GM10248 (cell line): ENCODE measurements around the gene DSCAML1.

Experiments used
- CTCF ChIA-PET: fragments of 300-600 bp; sonication (Branson Sonifier 250); formaldehyde crosslinking; extraction: SDS; loops from one replicate; lab custom pipeline; 2021; ENCODE audit warnings: antibody characterized with exemption; lab: Yijun Ruan, JAX
- POLR2A ChIA-PET: fragments of 350-650 bp; sonication (Branson Sonifier 250); formaldehyde crosslinking; extraction: SDS; loops from one replicate; lab custom pipeline; 2020; ENCODE audit warnings: antibody characterized with exemption; lab: Yijun Ruan, JAX
- DNase-seq: peaks from one replicate; pipeline ENCODE4 v3.0.0; 2012; ENCODE audit errors: extremely low spot score
- TF ChIP-seq, protein P1 (sequence below): IDR thresholded peaks from 2 replicates; pipeline ENCODE4 v1.5.1; 2012; ENCODE audit warnings: mild to moderate bottlenecking, low read depth; ENCODE audit errors: extremely low read depth, missing control alignments, control extremely low read depth

Gene DSCAML1

DNA sequence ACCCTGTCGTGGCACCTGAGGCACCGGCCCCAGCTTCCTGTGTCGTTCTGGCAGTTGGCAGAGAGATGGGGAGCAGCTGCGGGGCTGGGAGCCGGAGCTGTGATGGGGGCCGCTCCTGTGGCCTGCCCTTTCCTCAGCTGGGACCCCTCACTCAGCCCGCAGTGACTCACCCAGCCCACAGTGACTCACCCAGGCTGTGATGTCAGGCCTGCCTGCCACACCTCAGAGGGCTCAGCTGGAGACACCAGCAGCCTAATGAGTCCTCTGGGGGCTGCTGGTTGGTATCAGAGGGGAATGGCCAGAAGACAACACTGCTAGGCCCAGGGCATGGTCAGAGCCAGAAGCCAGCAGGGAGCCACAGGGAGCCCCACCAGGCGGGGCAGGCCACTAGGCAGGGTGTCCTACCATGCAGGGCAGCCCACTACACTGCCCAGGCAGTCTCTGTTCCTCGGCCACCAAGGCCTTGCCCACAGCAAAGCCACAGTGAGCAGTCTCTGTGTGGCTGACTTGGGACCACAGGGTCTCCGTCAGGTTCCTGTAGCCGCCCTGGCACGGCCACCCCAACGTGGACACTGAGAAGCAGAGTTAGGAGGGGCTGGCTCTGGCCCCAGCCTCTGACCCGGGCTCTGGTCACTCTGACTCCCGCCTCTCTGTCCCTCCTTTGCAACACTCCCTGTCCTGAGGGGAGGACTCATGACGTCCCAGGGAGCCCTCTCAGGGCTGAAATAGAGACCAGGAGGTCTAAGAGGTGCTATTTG, 31.8 kb upstream of the DSCAML1 start:
- ChIA-PET POLR2A (no interaction called here), CTCF (interaction anchor here (1.1 to 15.1 kb wide), 8 partner anchors 12 to 403 kb away, joined by 3 to 344 read pairs (median 10); partner anchors contain the start of gene DSCAML1)
- peak; percentile 76 for DNase-seq
- TF ChIP-seq, protein P1, sequence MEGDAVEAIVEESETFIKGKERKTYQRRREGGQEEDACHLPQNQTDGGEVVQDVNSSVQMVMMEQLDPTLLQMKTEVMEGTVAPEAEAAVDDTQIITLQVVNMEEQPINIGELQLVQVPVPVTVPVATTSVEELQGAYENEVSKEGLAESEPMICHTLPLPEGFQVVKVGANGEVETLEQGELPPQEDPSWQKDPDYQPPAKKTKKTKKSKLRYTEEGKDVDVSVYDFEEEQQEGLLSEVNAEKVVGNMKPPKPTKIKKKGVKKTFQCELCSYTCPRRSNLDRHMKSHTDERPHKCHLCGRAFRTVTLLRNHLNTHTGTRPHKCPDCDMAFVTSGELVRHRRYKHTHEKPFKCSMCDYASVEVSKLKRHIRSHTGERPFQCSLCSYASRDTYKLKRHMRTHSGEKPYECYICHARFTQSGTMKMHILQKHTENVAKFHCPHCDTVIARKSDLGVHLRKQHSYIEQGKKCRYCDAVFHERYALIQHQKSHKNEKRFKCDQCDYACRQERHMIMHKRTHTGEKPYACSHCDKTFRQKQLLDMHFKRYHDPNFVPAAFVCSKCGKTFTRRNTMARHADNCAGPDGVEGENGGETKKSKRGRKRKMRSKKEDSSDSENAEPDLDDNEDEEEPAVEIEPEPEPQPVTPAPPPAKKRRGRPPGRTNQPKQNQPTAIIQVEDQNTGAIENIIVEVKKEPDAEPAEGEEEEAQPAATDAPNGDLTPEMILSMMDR = no peak

DNA sequence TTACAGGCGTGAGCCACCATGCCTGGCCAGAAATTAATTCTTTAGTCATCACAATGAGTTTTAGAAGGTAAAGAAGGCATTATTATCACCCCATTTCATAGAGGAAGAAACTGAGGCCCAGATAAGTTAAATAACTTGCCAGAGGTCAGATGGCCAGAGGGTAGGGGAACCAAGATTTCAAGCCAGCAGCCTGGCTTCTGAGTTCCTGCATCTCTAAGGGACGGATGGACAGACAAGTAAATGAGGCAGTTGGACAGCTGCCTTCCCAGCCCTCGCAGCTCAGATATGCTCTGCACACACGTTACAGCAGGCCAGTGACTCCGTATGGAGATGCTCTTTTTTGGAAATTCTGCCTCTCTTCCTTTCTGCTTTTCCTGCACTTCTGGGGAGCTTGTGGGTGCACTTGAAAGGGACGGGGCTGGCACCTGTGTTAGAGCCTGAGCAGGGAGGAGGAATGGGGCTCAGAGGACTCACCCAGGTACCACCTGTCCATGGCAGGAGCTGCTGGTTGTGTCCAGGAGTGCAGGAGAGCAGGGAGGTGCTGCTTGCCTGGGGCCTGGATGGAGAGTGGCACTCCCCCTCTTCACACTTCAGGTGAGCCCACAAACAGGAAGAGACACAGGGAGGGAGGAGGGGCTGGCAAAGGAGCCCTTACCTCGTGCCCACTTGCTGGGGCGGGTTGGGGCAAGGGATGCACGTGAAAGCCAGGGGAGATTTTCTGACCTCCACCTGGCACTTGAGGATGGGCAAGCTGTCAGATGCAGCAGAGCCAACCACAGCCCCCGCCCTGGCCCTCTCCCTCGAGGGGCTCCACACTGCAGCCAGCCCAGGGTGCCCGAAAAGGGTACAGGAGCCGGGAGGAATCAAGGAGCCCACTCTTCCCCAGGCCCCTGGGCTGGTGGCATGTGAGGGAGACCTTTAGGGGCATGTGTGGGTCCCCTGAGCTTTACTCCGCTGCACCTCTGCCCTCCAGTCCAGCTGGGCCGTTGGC, 30.8 kb upstream of the DSCAML1 start:
- no peak for DNase-seq
- ChIA-PET CTCF (interaction anchor here (0.8 to 15.1 kb wide), 8 partner anchors 11 to 402 kb away, joined by 3 to 344 read pairs (median 10); partner anchors contain the start of gene DSCAML1), POLR2A (no interaction called here)
- TF ChIP-seq, protein P1 = no peak

DNA sequence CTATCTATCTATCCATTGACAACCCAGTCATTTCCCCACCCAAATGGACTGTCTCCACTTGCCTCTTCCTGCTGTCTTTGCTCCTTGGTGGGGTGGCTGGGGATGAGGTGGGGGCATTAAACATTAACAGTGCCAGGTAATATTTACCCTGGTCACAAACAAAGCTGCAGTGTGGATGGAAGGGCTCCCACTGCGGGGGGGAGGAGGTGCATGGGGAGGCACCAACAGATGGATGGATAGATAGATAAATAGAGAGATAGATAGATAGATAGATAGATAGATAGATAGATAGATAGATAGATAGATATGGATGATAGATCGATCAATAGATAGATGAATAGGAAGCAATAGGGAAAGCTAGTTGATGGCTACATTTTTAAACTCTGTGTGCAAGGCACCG, 29.8 kb upstream of the DSCAML1 start:
- CTCF ChIA-PET = interaction anchor here (1.7 to 15.1 kb wide), 5 partner anchors 10 to 226 kb away, joined by 5 to 344 read pairs (median 21); partner anchors contain the start of gene DSCAML1

DNA sequence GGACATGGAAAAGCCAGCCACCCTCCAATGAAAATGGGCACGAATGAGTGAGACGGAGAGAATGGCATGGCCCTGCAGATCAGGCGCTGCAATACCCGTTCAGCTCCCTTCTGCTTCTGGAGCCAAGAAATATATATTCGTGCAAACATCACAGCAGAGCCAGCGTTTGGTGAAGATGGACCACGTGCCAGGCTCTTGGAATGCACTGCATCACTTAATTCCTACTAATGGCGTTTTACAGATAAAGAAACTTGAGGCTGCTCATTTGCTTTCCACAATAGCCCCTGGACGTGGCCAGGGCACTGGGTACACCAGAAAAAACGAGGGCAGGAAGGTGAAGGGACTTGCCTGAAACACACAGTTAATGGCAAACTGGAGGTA, 29.2 kb upstream of the DSCAML1 start:
- DNase-seq = no peak
- POLR2A ChIA-PET = no interaction called here
- CTCF ChIA-PET = interaction anchor here (1.7 to 15.1 kb wide), 6 partner anchors 9 to 227 kb away, joined by 5 to 344 read pairs (median 20); partner anchors contain the start of gene DSCAML1

More for the DNA sequence above, 29.8 kb upstream of the DSCAML1 start:
- POLR2A ChIA-PET = no interaction called here
- TF ChIP-seq, protein P1 = no peak
- no peak for DNase-seq

DNA sequence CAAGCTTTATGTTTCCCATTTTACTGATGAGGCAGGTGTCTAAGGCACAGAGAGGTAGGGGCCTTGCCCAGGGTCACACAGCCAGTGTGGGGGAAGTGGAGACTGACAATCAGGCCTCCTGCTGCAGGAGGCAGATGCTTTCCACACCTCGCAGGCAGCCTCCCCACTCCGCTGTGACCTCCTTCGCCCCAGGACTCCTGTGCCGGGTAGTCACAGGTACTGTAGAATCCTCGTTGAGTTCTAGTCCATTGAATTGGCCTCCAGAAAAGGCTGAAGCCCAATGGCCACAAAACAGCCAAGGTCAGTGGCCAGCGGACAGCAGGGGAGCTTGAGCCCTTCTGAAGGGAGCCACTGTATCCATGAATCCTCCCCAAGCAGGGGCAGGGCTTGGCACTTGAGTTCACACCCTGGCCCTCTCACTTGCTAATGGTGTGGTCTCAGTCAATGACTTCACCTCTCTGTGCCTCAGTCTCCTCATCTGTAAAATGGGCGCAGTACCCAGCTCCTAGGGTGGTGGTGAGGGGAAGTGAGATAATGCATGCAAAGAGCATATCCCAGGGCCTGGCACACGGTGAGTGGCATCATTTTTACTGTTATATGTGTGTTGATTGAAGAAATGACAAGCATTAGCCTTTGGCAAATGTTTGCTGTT, 28.6 kb upstream of the DSCAML1 start:
- DNase-seq = no peak
- CTCF ChIA-PET = interaction anchor here (1.7 to 15.1 kb wide), 7 partner anchors 10 to 399 kb away, joined by 5 to 344 read pairs (median 18); partner anchors contain the start of gene DSCAML1
- POLR2A ChIA-PET = no interaction called here
- TF ChIP-seq, protein P1 = no peak

More for the DNA sequence above, 29.2 kb upstream of the DSCAML1 start:
- TF ChIP-seq, protein P1 = no peak
